Ovary (tissue), 9 donors: ENCODE results near the gene VARS1. TPM values are rescaled to one million over a fixed set of nuclear protein-coding genes. Genes with fewer than 3 reads are reported as not detected.

Experiments
- DNase-seq, 5 donors: peaks; one replicate each; pipeline ENCODE4 v3.0.0-alpha.2; 2019 to 2020
- H3K27ac ChIP-seq, 2 donors: fragments of 200-600 bp; one replicate each; pipeline versions ENCODE4 v1.5.1 to v1.8.0; 2019 to 2022
- H3K27me3 ChIP-seq: fragments of 200-600 bp; one replicate; pipeline ENCODE4 v1.8.0; 2022
- H3K36me3 ChIP-seq: fragments of 200-600 bp; sonication (generic); one replicate; pipeline ENCODE4 v1.5.1; 2019
- H3K4me1 ChIP-seq: one replicate; pipeline ENCODE4 v1.8.1; 2013; ENCODE audit warnings: mild to moderate bottlenecking, moderate library complexity; ENCODE audit not compliant: insufficient read depth
- H3K4me3 ChIP-seq: fragments of 200-600 bp; sonication (generic); one replicate; pipeline ENCODE4 v1.5.1; 2017
- H3K9me3 ChIP-seq, 2 donors: fragments of 200-600 bp in 1 of 2; sonication (generic) in 1 of 2; one replicate each; pipeline versions ENCODE4 v1.5.1 to v1.8.1; 2013 to 2019; ENCODE audit warnings: mild to moderate bottlenecking in 1 of 2, moderate library complexity in 1 of 2
- CTCF ChIP-seq, 3 donors: fragments of 450-650 bp in 2 of 3; fragments of 200-600 bp in 1 of 3; IDR thresholded peaks; one replicate each; pipeline versions ENCODE4 v1.5.1 to v1.8.0; 2016 to 2022; ENCODE audit warnings: antibody characterized with exemption in 3 of 3, mild to moderate bottlenecking in 1 of 3
- EP300 ChIP-seq: sonication (generic); formaldehyde crosslinking; IDR thresholded peaks from one replicate; pipeline ENCODE4 v1.6.1; 2017; ENCODE audit warnings: antibody characterized with exemption
- POLR2A ChIP-seq: fragments of 450-650 bp; IDR thresholded peaks from one replicate; pipeline ENCODE4 v1.6.1; 2017; ENCODE audit warnings: antibody characterized with exemption, mild to moderate bottlenecking, moderate library complexity
- WGBS, 3 donors: extraction: QIAGEN DNeasy Blood & Tissue Kit in 1 of 3; methylation state at CpG; one replicate each; pipeline versions ENCODE4 v1.1.5 to v1.1.7; 2013 to 2017; 5-methylcytosine and 5-hydroxymethylcytosine counted together
- intact Hi-C, 4 donors: fragments of 100-400 bp; cut with DNase I; formaldehyde crosslinking; loops; one replicate each; pipeline versions ENCODE4 v1.11.0 to v1.15.1; 2022 to 2023
- polyA plus RNA-seq, 2 donors: library from polyadenylated mRNA; stranded (reverse); fragments of 200-250 nt in 1 of 2; fragments of 350-450 nt in 1 of 2; fragmentation: Illumina TruSeq in 1 of 2; extraction: RNeasy Lipid Tissue Mini Kit (QIAGEN cat#74804) in 1 of 2; gene quantifications; one replicate each; pipeline ENCODE4 v1.2.3, GENCODE V29; 2013 to 2014
- total RNA-seq, 7 donors: library from RNA; depleted of rRNA in 2 of 7; stranded (reverse); fragments of >200 nt in 2 of 7; fragmentation: NEBNext Ultra II Directional in 3 of 7; extraction: Animal tissue kit (Norgen Biotek cat#: 25700) in 3 of 7; gene quantifications; one replicate each; pipeline versions ENCODE4 v1.1.0 to v1.2.4, GENCODE V29; 2016 to 2023
- donor health status: DM: no; HTN: no; CAD: no; lungs with moderate emphysema.
- donor health status: DM: no; HTN: no; CAD: no.
- donor health status: Bipolar disorder and iron deficiency.
- donor health status: DM: yes; HTN: yes; CAD: no.
- donor health status: DM: no; HTN: no; CAD: no.
- donor health status: DM: yes; HTN: yes; CAD: no.

VARS1 gene
- total and polyA plus RNA-seq, 9 donors: 16.0 to 73.6 (median 43.8) TPM

- Histone ChIP-seq H3K4me1 (peaks cover 3% of the 10 kb centered on the region), H3K27me3 (no peaks in the 10 kb centered on the region), H3K27ac (no peak overlapping the region), H3K9me3 (no peaks in the 10 kb centered on the region), H3K4me3 (no peak overlapping the region), H3K36me3 (no peaks in the 10 kb centered on the region)
- 57 to 71% (median 68%) methylated on average over 4 of the region's 4 CpGs for WGBS, 3 donors
- DNase-seq: no peak
- intact Hi-C loops: no loop called here
- TF ChIP-seq EP300 (no peak), CTCF (IDR thresholded peaks at IDR 0.05) (no peak), POLR2A (no peak)
Measured at GRCh38 chr6:31764198-31764597, 31.4 kb downstream of the VARS1 start.

GRCh38 chr6:31763619-31763940 is 32.0 kb downstream of the VARS1 start:
- Histone ChIP-seq H3K4me1 (peaks cover 3% of the 10 kb centered on the region), H3K36me3 (no peaks in the 10 kb centered on the region), H3K4me3 (no peak overlapping the region), H3K9me3 (no peaks in the 10 kb centered on the region), H3K27ac (no peak overlapping the region), H3K27me3 (no peaks in the 10 kb centered on the region)
- TF ChIP-seq POLR2A: no peak
- no peak for TF ChIP-seq EP300
- no peak for TF ChIP-seq CTCF (IDR thresholded peaks at IDR 0.05)
- no peak for DNase-seq
- intact Hi-C loops: no loop called here
- 3 to 14% (median 13%) methylated on average over 1 of the region's 1 CpG for WGBS, 3 donors

GRCh38 chr6:31762878-31763618 is 32.5 kb downstream of the VARS1 start:
- Histone ChIP-seq H3K27me3 (no peaks in the 10 kb centered on the region), H3K4me1 (peaks cover 3% of the 10 kb centered on the region), H3K27ac (no peak overlapping the region), H3K9me3 (no peaks in the 10 kb centered on the region), H3K36me3 (no peaks in the 10 kb centered on the region), H3K4me3 (no peak overlapping the region)
- TF ChIP-seq CTCF (IDR thresholded peaks at IDR 0.05): no peak
- no peak for TF ChIP-seq EP300
- no peak for TF ChIP-seq POLR2A
- intact Hi-C loops: no loop called here
- 62 to 72% (median 66%) methylated on average over 8 of the region's 8 CpGs for WGBS, 3 donors
- no peak for DNase-seq

- intact Hi-C loops: no loop called here
- H3K27me3 ChIP-seq: no peaks in the 10 kb centered on the region
- TF ChIP-seq EP300 (no peak), POLR2A (no peak), CTCF (IDR thresholded peaks at IDR 0.05) (no peak)
- peaks cover 3% of the 10 kb centered on the region for H3K4me1 ChIP-seq
- no peak within 1 kb of the TSS for H3K27ac ChIP-seq
- no peaks in the 10 kb centered on the region for H3K36me3 ChIP-seq
- no peaks in the 10 kb centered on the region for H3K9me3 ChIP-seq
- no peak for DNase-seq
- H3K4me3 ChIP-seq: no peak within 1 kb of the TSS
- WGBS, 3 donors: 51 to 63% (median 55%) methylated on average over 4 of the region's 4 CpGs
Measured at GRCh38 chr6:31762356-31762755, 33.2 kb downstream of the VARS1 start, which contains the start of gene SAPCD1. TSS of gene SAPCD1 (plus strand) at chr6:31762656. CDS start at chr6:31763055, 399 bp downstream.
